Stimulated activated CD4-positive, alpha-beta T cell treated with anti-CD3 and anti-CD28 coated beads, Interleukin-12 subunit alpha, Interleukin-12 subunit beta, amount 100 ng/mL, for 24 hours (primary cell): ENCODE data around the gene KLHDC10.
A peak's percentile ranks its signal among the peaks of the same experiment; 100 is the strongest.
"Not testable (repeated sequence)": the region's sequence is repeated elsewhere in the genome, so short reads cannot be mapped to it uniquely, and the experiment has no call there.

Experiments
- DNase-seq, 2 experiments: peaks; one replicate each; pipeline ENCODE4 v3.0.0-alpha.2; 2020; ENCODE audit warnings: low read depth in 2 of 2

KLHDC10 gene

DNA sequence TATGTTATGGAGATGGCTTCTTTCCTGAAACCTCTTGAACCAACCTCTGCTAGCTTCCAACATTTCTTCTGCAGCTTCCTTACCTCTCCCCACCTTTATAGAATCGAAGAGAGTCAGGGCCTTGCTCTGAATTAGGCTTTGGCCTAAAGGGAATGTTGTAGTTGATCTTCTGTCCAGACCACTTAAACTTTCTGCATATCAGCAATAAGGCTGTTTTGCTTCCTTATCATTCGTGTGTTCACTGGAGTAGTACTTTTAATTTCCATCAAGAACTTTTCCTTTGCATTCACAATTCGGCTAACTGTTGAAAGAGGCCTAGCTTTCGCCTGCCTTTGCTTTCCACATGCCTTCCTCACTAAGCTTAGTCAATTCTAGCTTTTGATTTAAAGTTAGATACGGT, 48.0 kb downstream of the KLHDC10 start:
- no peak for DNase-seq

DNA sequence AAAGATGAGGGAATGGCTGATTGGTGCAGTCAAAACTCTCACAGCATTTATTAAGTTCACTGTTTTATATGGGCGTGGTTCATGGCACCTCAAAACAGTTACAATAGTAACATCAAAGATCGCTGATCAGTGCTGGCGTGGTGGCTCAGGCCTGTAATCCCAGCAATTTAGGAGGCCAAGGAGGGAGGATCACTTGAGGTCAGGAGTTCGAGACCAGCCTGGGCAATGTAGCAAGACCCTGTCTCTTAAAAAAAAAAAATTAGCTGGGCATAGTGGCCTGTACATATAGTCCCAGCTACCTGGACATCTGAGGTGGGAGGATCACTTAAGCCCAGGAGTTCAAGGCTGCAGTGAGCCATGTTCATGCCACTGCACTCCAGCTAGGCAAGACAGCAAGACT, 48.5 kb downstream of the KLHDC10 start:
- DNase-seq, result no peak

DNA sequence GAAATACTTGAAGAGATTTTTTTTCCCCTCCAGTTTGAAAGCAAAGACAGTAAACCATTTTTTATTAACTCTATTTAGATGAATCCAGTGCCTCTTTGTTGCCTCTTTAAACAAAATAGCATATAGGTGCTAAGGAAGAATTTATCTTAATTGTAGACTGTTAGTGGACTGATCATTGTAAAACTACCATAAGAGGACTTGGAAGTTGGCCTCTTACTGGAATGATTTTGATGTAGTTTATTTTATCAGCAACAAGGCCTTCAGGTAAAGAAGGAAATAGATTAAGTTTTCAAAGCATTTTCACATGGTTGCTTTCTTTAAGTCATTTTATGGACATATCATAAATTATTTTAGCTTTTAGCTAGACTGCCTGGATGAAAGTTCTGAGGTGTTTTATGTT, 53.2 kb downstream of the KLHDC10 start:
- no peak for DNase-seq

DNA sequence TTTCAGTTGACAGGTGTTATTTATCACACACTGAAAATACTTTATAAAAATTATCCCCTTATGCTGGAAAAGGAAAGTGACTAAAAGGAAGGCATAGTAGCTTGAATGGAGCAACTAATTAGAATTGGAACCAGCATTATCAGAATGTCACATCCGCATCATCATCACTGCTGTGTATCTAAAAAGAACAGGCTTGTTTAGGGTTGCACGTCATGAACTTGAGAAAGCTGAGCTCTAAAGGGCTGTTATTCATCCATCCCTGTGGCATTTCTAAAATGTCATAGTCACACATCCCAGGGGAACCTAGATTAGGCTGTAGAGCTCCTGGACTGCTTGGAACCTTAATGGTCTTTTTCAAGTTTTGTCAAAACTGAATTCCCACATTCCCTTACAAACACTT, 54.4 kb downstream of the KLHDC10 start:
- DNase-seq, result no peak

DNA sequence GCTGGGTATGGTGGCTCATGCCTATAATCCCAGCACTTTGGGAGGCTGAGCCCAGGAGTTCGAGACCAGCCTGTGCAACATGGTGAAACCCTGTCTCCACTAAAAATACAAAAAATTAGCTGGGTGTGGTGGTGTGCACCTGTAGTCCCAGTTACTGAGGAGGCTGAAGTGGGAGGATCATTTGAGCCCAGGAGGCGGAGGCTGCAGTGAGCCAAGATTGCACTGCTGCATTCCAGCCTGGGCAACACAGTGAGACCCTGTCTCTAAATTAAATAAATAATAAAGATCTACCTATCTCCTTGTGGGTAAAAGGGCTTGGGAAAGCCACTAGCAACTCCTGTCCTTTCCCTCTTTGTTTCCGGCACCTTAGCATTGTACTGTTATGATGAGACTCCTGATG, 56.5 kb downstream of the KLHDC10 start:
- not testable (repeated sequence) for DNase-seq

DNA sequence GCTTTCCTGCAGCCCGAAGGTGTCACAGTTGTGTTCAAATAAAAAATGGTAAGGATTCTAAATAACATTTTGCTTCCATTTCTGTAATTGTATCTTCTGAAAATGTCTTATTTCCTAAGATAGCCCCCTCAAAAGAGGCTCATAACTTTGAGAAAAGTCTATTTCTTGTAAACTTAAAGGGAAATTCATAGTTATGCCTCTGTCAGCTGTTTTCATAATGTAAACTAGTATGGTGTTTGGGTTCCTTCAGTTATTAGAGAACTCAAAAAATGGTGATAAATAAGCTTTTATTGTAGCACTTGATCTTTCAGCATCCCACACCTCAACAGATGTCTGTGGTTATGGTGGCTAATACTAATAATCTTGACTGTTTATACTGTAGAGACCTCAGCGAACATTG, 57.1 kb downstream of the KLHDC10 start:
- no peak for DNase-seq

DNA sequence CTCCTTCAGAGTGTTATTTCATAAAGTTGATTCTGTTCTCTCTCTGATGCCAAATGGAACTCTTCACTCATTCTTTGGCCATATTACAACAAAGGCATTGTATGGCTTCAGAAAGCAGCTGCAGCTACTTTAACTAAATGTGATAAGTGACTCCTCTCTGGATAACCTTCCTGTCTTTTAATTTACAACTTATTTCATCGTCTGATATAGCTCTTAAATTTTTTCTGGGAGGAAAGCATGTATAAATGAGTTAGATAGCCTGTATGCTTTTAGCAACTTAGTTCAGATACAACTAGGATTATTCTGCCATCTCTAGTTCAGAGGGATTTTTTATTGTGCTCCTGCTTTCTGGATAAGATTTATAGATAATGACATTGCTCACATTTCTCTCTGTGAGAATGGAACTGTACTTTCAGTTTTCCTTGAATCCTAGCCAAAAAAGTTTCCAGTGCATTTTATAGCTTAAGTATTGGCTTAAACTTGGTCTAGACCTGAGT, 57.5 kb downstream of the KLHDC10 start:
- no peak for DNase-seq

DNA sequence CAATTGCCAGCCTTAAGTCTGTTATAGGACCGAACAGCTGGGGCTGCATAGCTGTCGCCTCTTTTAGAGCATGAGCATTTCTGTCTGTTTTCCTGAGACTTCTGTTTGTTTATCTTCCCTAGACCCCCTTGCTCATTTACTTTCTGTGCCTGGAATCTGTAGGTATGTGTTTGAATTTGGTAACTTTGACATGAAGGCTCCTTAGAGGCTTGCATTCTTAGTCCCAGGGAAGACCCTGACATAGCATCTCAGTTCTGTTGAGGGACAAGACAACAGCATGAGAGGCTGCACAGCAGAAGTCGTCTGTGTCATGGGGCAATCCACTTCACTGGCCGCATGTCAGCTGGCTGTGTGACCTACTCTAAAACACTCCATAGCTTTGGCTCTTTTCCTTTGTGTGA, 58.7 kb downstream of the KLHDC10 start:
- DNase-seq, result no peak

DNA sequence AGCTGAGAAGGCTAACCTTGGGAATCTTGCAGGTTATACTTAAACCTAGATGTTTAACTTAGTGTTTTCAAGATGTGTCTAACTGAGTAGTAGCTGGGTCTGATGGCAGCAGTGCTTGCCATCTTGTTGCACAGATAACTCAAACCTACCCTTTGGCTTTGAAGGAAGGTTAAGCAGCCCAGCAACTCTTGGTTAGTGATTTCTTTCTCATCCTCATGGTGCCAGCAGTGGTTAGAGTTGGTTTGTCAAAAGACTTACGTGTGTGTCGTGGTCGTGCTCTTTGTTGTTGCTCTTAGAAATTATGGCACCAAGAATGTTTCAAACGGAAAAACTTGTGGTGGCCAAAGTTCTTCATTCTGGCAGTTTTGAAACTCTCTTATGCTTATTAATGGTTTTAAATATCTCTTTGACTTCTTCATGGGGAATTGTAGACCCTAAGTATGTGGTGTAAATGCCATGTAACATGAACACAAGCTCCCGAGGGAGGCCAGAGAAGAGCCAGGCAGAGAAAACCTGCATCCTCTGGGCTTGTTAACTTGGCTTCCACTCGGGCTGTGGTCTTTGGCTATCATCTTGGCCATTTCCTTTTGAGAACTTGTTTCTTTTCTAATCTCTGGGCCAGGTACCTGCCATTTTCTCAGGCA, 61.0 kb downstream of the KLHDC10 start:
- DNase-seq, result no peak

DNA sequence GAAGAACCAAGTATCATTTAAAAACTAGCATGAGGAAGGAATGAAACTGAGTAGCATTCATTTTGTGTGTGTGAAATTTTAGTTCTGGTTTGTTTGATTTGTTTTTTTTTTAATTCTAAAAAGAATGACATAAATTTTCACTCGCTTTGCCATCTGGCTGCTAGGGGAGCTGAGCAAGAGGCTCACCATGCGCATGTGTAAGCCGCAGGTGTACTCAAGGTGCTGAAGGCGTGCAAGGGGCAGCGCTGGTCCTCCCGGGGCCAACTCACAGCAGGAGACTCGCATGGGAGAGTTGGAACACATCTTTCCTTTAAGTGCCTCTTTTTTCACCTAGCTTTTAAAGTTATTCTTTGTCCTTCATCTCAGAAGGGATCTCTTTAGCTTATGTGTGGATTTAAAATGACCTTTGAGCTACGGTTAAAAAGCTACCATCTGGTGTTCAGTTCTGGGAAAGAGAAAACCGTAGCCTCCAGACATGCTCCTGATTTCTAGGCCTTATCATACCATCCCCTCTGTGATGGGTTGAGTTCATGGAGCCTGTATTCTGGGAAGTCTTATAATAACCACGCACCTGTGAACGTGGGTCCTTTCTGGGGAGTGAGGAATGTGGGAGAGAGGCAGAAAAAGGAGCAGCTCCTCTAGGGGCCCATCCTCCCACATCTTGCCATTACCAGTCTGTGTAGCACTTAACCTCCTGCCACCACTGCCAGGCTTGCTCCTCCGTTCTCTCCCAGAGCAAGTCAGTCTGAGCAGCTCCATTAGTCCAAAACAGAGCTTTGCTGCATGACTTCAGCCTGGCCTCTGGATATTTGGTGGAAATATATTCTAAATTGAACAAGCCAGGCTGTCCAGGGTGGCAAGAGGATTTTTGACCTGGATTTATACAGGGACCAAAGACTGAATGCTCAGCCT, 61.9 kb downstream of the KLHDC10 start:
- no peak for DNase-seq

DNA sequence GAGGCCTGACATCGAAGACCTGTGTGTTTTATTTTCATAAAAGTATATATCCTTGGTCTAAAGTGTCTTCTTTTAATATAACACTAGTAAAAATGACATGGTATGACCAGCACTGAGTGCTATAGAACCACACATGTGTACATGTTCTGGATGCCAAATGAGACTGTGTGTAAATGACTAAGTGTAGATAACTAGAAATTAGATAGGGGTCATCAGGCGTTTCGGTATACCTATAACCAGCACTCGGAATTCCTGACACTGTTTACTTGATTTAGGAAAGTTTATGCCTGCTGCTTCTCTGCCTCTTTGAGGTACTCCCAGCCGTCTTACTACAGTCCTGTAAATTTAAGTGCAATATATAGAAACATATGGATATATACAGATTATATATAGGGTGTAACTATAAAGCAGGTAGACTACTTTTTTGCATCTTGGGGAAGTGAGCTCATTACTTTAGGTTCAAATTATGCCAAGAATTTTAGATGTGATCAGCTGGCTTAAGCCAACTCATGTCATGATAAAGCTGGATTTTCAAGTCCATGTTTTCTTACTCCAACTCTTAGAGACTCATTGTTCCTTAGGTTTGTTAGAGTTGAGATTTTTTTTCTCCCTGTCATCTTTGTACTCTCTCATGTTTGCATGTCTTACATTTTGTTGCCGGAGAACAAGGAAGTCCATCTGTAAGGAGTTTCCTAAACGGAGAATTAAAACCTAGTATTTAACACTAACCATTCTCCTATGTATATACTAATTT, 62.9 kb downstream of the KLHDC10 start:
- DNase-seq, result no peak

DNA sequence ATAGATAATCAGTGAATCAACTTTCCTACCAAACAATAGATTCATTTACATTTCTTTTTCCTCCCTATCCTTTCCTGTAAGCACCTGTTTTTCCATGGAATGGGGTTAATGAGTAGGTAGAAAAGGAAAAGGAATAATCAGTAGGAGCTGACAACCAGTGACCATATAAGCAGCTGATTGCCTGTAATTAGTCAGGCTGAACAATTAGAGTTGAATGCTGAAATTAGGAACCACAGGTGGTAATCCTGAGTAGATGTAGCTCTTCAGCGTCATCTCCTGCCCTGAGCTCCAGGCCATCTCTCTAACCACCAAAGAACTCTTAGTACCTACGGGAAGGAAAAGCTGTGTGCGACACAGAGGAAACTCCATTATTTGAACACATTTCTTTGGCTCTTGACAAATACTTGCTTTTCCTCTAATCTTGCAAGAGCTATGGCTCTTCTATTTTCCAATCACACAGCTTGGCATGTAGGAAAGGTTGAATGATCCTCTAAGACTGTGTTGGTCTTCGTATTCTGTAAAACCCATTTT, 63.8 kb downstream of the KLHDC10 start:
- DNase-seq, result no peak

DNA sequence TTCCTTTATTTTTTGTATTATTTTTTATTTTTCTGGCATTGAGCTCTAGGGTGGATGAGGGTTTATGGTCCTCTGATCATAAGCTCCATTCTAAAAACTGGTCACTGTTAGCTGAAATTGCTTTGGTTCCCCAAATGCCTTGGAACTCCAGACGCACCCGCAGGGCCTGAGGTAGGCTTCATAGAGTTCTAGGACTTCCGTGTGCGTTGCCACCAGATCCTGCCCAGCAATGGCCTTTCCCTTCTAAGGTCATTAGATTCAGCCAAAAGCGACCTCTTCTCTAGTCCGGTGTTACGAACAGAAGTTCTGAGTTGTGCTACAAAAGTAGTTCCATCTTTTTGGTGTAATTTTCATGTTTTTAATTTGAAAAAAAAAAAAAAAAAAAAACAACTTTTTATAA, 64.4 kb downstream of the KLHDC10 start:
- DNase-seq, result no peak

DNA sequence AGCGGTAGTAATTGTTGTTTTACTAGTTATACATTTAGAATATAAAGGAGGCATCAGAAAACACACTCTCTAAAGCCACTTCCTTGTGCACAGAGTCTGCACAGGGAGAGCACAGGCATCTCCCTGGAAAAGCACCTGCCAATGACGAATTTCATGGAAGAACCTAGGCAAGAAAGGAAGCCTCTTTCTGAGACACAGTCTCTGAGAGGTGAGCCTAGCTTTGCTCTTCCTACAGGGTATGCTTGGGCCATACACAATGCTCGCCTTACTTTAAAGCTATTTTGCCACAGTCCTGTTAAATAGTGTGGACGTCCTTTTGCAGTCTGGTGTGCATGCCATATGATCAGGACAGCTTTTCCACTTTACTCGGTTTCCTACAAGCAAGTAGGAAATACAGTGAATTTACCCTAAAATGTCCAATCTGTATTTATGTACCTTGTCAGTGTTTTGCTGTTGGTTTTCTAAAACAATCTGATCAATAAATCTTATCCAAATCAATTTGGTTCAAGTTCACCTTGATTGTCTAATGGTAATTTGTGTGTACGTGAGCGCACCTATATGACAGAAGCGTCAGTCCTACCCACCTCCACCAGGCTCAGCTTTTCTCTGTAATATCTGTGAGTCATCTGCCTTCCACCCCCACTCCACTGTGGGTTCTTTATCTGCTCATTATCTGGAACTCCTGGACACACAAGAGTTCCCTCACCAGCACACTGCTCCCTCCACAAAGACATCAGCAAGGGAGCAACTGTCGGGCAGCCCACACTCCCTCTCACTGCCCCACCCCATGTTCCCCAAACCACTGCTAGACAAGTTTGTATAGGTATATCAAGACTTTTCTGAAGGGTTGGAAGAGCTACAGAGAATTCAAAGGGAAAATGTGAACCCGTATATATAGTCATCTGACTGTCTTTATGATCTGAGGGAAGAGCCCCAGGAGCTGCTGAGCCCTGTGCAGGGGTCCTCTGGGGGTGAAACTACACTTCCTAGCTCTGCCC, 65.2 kb downstream of the KLHDC10 start:
- DNase-seq, result no peak

DNA sequence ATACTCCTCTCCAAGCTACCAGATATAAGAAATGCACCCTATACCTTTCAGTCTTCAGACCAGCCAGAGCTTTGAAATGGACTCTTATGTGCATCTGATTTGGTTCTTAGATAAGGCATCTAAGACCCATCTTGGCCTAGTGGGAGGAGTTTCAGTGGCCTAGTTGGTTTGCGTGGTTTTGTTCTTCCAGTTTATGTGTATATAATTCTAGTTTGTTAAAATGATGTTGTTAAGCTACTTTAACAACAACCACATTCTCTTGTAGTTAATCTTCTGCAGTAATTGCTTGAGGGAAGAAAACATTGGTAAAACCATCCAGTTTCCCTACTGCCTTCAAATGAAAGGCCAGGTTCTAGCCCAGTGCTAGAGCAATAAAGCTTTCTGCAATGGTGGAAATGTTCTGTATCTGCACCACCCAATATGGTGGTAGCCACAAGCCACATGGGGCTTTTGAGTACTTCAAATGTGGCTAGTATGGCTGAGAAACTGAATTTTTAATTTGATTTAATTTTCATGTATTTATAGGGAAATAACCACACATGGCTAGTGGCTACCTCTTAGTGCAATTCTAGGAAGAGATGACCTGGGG, 66.3 kb downstream of the KLHDC10 start:
- DNase-seq, result no peak

DNA sequence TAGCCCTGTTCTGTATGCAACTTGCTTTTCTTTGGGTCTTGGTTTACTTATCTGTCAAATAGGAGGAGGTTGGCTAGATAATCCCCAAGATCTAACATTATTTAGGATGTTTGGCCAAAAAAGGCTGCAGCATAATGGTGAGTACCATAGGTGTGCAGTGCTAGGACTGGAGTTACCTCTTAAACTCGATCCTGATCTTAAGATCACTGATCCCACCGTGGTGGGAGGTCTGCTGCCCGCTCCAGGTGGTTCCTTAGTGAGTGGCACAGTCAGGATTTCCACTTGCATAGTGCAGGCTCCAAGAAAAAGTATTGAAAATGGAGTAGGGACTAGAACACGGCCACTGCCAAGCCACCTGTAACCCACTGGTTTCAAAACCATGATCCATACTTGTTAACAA, 66.9 kb downstream of the KLHDC10 start:
- no peak for DNase-seq

DNA sequence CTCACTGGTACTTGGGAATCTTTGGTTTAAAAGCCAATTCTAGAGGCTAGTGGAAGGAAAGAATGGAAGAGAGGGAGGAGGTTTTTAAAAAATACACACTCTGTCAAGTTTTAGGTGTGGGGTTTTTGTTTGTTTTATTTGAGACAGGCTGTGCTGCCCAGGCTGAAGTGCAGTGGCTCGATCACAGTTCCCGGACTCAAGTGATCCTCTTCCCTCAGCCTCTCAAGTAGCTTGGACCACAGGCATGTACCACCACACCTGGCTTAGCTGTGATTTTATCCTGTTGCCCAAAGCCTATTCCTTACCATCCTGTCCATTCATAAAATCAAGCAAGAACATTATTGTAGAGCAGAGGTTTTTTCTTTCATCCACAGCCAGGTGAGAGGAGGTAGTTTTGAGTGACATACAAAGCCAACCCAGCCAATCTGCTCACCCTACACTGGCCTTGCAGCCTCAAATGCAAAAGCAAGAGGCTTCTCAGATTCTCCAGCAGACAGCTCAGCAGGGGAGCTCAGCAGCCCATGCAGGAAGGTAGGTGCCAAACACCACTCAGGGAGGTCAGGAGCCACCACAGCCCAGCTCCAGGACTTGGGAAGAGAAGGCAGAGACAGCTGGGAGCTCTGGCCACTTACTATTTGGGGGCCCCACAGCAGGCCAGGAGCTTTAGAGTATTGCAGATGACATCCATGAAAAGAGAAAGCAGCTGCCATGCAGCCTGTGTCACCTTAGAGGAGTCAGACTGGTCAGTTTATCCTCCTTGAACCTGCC, 69.0 kb downstream of the KLHDC10 start:
- DNase-seq, result no peak

DNA sequence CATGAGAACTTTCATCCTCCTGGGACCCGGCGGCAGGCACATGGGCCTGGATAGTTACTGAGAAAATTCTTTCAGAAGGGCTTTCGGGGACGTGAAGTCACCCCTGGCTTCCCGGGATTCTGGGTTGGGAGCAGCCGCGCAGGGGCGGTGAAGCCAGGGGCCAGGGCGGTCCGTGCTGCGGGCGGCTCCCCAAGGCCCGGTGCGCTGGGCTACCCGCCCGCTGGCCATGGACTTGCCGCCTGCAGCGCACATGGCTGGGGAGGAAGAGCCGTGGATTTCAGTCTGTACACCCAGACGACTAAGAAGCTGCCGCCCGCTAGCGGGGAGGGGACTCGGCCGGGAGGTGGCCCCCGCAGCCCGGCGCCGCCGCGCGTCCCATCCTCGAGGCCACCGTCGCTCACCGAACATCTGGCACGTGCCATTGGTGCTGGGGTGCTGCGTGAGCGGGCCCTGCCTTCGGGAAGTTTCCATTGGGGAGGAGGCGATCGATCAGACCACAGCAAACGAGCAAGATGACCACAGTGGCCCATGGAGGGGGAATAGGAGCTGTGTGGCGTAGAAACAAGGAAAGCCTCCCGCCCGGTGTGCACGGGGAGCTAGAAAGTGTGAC, 70.3 kb downstream of the KLHDC10 start:
- DNase-seq, result no peak

DNA sequence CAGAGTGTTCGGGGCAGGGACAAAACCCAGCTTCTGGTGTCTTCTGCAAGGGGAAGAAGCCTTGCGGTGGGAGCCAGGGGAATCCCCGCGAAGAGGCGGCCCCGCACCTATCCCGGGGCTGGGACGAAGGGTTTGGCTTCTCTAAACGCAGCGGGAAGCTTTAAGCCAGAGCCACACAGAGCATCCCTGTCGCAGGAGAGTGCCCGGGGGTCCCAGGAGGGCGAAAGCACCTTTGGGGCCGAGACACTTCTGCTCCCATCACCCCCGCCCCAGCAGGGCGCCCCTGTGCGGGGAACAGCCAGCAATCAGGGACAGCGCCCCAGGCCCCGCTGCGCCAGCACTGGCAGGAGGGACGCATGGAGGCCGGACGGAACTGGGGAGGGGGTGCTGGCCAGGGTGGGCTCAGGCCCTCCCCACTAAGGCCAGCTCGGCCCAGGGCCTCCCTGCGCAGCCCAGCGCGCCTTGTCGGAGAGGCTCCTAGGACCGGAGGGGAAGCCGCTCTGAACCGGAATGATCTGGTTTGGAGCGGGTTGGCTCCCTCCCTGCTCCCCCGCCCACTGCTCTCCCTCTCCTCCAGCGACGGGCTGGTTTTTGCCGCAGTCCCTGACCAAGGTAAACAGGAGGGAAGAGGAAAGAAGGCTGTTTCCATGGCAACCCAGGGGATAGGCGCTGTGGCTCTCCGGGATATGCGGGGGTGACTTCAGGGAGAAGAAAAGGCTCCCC, 71.0 kb downstream of the KLHDC10 start:
- DNase-seq, result peak; percentile 19 to 24
